ENCODE data around the gene FAAP20.

DNA sequence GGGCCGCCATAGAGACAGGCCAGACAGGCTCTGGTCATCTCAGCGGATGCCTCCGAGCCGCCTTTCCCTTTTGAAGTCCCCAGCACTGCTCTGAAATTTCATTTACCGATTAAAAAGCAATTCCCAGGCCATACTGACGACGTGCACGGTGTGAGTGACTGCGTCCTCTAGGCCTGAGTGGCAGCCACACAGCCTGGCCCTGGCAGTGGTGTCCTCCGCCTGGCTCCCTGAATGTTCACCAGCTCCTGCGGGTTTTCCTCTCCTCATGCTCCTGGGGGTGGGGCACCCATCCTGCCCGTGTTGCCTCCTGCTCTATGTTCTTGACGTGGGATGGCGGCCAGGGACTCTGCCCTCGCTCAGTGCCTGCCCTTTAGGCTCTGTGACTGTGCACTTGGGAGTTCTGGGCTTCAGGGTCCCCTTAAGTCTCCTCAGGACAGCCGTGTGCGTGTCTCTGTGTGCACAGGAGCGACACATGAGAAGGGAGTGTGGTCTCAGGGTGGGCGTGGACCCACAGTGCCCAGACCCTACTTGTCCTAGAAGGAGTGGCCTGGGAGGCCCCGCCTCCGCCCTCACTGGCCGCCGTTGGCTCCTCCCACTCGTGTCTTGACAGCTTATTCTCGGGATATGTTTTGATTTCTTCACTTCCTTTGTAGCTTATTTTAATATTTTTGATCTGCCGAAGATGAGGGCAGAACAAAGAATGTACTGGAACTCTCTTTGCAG, 37.1 kb upstream of the FAAP20 start:
- TF ChIP-seq, protein P1, sequence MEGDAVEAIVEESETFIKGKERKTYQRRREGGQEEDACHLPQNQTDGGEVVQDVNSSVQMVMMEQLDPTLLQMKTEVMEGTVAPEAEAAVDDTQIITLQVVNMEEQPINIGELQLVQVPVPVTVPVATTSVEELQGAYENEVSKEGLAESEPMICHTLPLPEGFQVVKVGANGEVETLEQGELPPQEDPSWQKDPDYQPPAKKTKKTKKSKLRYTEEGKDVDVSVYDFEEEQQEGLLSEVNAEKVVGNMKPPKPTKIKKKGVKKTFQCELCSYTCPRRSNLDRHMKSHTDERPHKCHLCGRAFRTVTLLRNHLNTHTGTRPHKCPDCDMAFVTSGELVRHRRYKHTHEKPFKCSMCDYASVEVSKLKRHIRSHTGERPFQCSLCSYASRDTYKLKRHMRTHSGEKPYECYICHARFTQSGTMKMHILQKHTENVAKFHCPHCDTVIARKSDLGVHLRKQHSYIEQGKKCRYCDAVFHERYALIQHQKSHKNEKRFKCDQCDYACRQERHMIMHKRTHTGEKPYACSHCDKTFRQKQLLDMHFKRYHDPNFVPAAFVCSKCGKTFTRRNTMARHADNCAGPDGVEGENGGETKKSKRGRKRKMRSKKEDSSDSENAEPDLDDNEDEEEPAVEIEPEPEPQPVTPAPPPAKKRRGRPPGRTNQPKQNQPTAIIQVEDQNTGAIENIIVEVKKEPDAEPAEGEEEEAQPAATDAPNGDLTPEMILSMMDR (conservative IDR thresholded peaks at IDR 0.05; ENCODE audit: low read length) = no peak
- no peak for TF ChIP-seq EZH2phosphoT487 (IDR thresholded peaks at IDR 0.05; ENCODE audit: borderline replicate concordance)

Measured in Loucy (cell line).